Uterus (tissue), 2 donors: ENCODE data around the gene KERA.

ENCODE experiments used
- CTCF ChIP-seq, 4 experiments: fragments of 200-600 bp in 2 of 4; fragments of 450-650 bp in 2 of 4; sonication (generic) in 2 of 4; IDR thresholded peaks; one replicate each; pipeline ENCODE4 v1.5.1; 2016 to 2019; ENCODE audit warnings: antibody characterized with exemption in 4 of 4, mild to moderate bottlenecking in 2 of 4, moderate library complexity in 1 of 4
- POLR2A ChIP-seq, 2 donors: fragments of 450-650 bp; IDR thresholded peaks; one replicate each; pipeline ENCODE4 v1.6.1; 2016; ENCODE audit warnings: antibody characterized with exemption in 2 of 2, mild to moderate bottlenecking in 1 of 2, moderate library complexity in 1 of 2

- no peak for TF ChIP-seq CTCF (IDR thresholded peaks at IDR 0.05)
- no peak for TF ChIP-seq POLR2A (IDR thresholded peaks at IDR 0.05)
Measured at GRCh38 chr12:91004872-91005271, 53.0 kb downstream of the KERA start, which contains the start of gene EPYC.
